ENCODE measurements around the gene MFNG.
"Not testable (repeated sequence)": the region's sequence is repeated elsewhere in the genome, so short reads cannot be mapped to it uniquely, and the experiment has no call there.

Gene MFNG

GRCh38 chr22:37472418-37473006 is 13.7 kb downstream of the MFNG start:
- TF ChIP-seq, protein P1, sequence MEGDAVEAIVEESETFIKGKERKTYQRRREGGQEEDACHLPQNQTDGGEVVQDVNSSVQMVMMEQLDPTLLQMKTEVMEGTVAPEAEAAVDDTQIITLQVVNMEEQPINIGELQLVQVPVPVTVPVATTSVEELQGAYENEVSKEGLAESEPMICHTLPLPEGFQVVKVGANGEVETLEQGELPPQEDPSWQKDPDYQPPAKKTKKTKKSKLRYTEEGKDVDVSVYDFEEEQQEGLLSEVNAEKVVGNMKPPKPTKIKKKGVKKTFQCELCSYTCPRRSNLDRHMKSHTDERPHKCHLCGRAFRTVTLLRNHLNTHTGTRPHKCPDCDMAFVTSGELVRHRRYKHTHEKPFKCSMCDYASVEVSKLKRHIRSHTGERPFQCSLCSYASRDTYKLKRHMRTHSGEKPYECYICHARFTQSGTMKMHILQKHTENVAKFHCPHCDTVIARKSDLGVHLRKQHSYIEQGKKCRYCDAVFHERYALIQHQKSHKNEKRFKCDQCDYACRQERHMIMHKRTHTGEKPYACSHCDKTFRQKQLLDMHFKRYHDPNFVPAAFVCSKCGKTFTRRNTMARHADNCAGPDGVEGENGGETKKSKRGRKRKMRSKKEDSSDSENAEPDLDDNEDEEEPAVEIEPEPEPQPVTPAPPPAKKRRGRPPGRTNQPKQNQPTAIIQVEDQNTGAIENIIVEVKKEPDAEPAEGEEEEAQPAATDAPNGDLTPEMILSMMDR (conservative IDR thresholded peaks at IDR 0.05; ENCODE audit: control insufficient read depth, insufficient read depth, low read depth, low read length), result peak; percentile 60
- DNase-seq (ENCODE audit: low read depth), result peak; percentile 38
- no peak overlapping the region for H3K4me3 ChIP-seq (ENCODE audit: control insufficient read depth, low read depth, low read length)

DNA sequence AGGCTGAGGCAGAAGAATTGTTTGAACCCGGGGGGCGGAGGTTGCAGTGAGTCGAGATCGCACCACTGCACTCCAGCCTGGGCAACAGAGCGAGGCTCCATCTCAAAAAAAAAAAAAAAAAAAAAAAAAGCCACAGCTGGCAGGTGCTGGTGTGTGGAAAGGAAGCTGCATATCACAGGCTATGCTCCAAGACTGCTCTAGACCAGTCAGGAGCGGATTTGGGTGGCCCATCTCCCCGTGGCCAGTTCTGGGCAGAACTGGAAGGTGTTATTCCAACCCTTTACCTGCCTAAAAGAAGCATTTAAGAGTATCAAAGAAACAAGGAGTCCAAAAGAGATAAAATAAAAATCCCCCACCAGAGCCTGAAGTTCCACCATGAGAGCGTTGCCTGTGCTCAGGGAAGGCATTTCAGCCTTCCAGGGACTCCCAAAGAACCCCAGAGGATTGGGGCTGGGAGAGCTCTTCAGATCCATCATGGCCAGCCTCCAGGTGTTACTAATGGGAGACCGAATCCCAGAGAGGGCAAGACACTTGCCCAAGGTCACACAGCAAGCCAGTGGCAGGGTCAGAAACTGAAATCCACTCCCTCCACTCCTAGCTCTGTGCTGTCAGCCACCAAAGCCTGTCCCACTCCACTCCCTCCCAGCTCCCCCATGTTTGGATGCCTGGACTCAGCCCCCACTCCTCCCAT is 14.3 kb downstream of the MFNG start:
- DNase-seq (ENCODE audit: low read depth), result no peak
- TF ChIP-seq, protein P1 (conservative IDR thresholded peaks at IDR 0.05; ENCODE audit: control insufficient read depth, insufficient read depth, low read depth, low read length), result no peak
- H3K4me3 ChIP-seq (ENCODE audit: control insufficient read depth, low read depth, low read length), result no peak overlapping the region

GRCh38 chr22:37470087-37470445 is 16.1 kb downstream of the MFNG start:
- TF ChIP-seq, protein P1 (conservative IDR thresholded peaks at IDR 0.05; ENCODE audit: control insufficient read depth, insufficient read depth, low read depth, low read length), result no peak
- DNase-seq (ENCODE audit: low read depth), result no peak
- no peak overlapping the region for H3K4me3 ChIP-seq (ENCODE audit: control insufficient read depth, low read depth, low read length)

- DNase-seq (ENCODE audit: low read depth), result no peak
- H3K4me3 ChIP-seq (ENCODE audit: control insufficient read depth, low read depth, low read length), result no peak overlapping the region
- TF ChIP-seq, protein P1 (conservative IDR thresholded peaks at IDR 0.05; ENCODE audit: control insufficient read depth, insufficient read depth, low read depth, low read length), result no peak
These were observed 16.6 kb downstream of the MFNG start for GRCh38 chr22:37469416-37470086.

DNA sequence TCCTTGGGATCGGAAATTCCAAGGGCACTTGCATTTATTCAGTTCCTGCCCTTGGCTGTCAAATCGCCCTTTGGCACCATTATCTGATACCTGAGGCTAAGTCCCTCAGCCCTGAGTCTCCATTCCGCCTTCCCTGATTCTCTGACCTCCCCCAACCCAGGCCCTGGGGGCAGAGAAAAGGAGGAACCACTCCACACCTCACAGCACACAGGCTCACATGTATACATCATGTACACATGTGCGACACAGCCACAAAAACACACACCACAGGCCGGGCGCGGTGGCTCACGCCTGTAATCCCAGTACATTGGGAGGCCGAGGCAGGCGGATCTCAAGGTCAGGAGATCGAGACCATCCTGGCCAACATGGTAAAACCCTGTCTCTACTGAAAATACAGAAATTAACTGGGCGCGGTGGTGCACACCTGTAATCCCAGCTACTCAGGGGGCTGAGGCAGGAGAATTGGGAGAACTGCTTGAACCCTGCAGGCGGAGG is 17.9 kb downstream of the MFNG start:
- H3K4me3 ChIP-seq (ENCODE audit: control insufficient read depth, low read depth, low read length); DNase-seq (ENCODE audit: low read depth): not testable (repeated sequence)

DNA sequence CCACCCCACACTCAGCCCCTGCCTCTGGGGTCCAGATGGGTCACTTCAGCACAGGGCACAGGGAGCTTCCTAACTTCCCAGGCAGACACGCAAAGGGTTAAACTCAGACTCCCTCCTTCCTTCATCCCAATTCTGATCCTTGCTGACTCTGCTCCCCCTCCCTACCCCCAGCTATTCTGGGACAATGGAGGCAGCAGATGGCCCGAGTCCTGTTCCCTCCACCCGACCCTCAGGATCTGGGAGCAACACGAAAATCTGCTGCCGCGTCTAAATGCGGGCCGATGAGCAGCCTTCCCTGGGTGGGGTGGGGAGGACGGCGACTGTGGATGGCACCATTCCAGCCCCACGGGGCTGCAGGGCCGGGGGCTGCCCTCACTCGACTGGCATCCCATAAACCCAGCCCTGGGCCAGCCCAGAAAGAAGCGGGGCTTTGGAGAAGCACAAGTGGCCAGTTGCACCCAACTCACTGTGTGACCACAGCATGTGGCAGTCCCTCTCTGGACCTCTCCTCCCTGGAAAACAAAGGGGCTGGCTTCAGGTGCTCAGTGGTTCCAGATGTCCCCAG is 18.7 kb downstream of the MFNG start:
- H3K4me3 ChIP-seq (ENCODE audit: control insufficient read depth, low read depth, low read length), result no peak overlapping the region
- DNase-seq (ENCODE audit: low read depth), result no peak
- TF ChIP-seq, protein P1 (conservative IDR thresholded peaks at IDR 0.05; ENCODE audit: control insufficient read depth, insufficient read depth, low read depth, low read length), result no peak

GRCh38 chr22:37464181-37464580 is 22.0 kb downstream of the MFNG start:
- H3K4me3 ChIP-seq (ENCODE audit: control insufficient read depth, low read depth, low read length), result no peak overlapping the region
- DNase-seq (ENCODE audit: low read depth), result no peak
- TF ChIP-seq, protein P1 (conservative IDR thresholded peaks at IDR 0.05; ENCODE audit: control insufficient read depth, insufficient read depth, low read depth, low read length), result no peak

All from fibroblast of mammary gland (primary cell).